ENCODE data around the gene BLCAP.

- no peak for TF ChIP-seq POLR2A (IDR thresholded peaks at IDR 0.05; ENCODE audit: low read length)
- no peak for TF ChIP-seq GATA1 (IDR thresholded peaks at IDR 0.05; ENCODE audit: low read depth, low read length)
Measured at GRCh38 chr20:37469531-37469930, 58.1 kb downstream of the BLCAP start.

Measured in erythroblast (primary cell).